Parathyroid adenoma (tissue), 2 donors: ENCODE measurements around the gene RBMS2.

Experiments used
- H2AFZ ChIP-seq: fragments of 300-600 bp; sonication (generic); one replicate; pipeline ENCODE4 v1.7.0; 2017; ENCODE audit warnings: antibody characterized with exemption, mild to moderate bottlenecking
- H3K27ac ChIP-seq: fragments of 300-600 bp; sonication (generic); one replicate; pipeline ENCODE4 v1.7.0; 2017
- H3K27me3 ChIP-seq: fragments of 300-600 bp; sonication (generic); one replicate; pipeline ENCODE4 v1.7.0; 2017; ENCODE audit warnings: low read length; ENCODE audit not compliant: control insufficient read depth, insufficient read depth
- H3K36me3 ChIP-seq: fragments of 300-600 bp; sonication (generic); one replicate; pipeline ENCODE4 v1.7.0; 2017; ENCODE audit warnings: low read length; ENCODE audit not compliant: control insufficient read depth, insufficient read depth
- H3K4me1 ChIP-seq: fragments of 300-600 bp; sonication (generic); one replicate; pipeline ENCODE4 v1.7.0; 2017; ENCODE audit warnings: control low read depth
- H3K4me2 ChIP-seq: fragments of 300-600 bp; sonication (generic); one replicate; pipeline ENCODE4 v1.7.0; 2017; ENCODE audit warnings: low read length
- H3K4me3 ChIP-seq: fragments of 300-600 bp; sonication (generic); one replicate; pipeline ENCODE4 v1.7.0; 2017; ENCODE audit warnings: low read depth, low read length
- H3K79me2 ChIP-seq: fragments of 300-600 bp; sonication (generic); one replicate; pipeline ENCODE4 v1.7.0; 2017; ENCODE audit warnings: control low read depth
- H3K9ac ChIP-seq: fragments of 300-600 bp; sonication (generic); one replicate; pipeline ENCODE4 v1.7.0; 2017; ENCODE audit warnings: mild to moderate bottlenecking
- H3K9me3 ChIP-seq: fragments of 300-600 bp; sonication (generic); one replicate; pipeline ENCODE4 v1.7.0; 2017; ENCODE audit warnings: low read length; ENCODE audit not compliant: control insufficient read depth
- TF ChIP-seq, protein P1 (sequence below): fragments of 300-600 bp; sonication (generic); IDR thresholded peaks from one replicate; pipeline ENCODE4 v1.7.0; 2017; ENCODE audit warnings: antibody characterized with exemption, mild to moderate bottlenecking
- donor health status: primary hyperparathyroidism.

RBMS2 gene

DNA sequence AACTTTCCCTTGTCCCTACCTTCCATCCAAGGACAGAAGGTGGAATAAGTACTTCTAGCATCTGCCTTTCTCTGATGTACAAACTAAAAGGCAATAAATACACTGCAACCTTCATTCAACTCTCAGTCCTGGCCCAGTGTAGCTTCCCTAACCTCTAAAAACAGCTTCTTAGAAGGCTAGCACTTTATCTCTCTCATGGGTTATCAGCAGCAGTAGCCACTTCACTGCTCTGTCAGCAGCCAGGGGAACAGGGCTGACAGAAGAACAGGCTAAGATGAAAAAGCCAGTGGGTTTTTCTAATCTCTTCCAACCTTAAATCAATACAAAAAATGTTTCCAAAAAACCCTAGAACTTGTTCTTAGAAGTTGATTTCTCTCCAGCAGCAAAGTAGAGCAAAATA is 95.3 kb downstream of the RBMS2 start:
- Histone ChIP-seq H3K9me3 (no peaks in the 10 kb centered on the region), H3K4me2 (no peak overlapping the region), H3K79me2 (peaks cover 44% of the 10 kb centered on the region), H3K36me3 (no peaks in the 10 kb centered on the region), H3K27ac (no peak overlapping the region), H3K27me3 (no peaks in the 10 kb centered on the region), H3K9ac (no peak overlapping the region), H2AFZ (no peak overlapping the region), H3K4me1 (no peaks in the 10 kb centered on the region), H3K4me3 (no peak overlapping the region)
- TF ChIP-seq, protein P1, sequence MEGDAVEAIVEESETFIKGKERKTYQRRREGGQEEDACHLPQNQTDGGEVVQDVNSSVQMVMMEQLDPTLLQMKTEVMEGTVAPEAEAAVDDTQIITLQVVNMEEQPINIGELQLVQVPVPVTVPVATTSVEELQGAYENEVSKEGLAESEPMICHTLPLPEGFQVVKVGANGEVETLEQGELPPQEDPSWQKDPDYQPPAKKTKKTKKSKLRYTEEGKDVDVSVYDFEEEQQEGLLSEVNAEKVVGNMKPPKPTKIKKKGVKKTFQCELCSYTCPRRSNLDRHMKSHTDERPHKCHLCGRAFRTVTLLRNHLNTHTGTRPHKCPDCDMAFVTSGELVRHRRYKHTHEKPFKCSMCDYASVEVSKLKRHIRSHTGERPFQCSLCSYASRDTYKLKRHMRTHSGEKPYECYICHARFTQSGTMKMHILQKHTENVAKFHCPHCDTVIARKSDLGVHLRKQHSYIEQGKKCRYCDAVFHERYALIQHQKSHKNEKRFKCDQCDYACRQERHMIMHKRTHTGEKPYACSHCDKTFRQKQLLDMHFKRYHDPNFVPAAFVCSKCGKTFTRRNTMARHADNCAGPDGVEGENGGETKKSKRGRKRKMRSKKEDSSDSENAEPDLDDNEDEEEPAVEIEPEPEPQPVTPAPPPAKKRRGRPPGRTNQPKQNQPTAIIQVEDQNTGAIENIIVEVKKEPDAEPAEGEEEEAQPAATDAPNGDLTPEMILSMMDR = no peak

DNA sequence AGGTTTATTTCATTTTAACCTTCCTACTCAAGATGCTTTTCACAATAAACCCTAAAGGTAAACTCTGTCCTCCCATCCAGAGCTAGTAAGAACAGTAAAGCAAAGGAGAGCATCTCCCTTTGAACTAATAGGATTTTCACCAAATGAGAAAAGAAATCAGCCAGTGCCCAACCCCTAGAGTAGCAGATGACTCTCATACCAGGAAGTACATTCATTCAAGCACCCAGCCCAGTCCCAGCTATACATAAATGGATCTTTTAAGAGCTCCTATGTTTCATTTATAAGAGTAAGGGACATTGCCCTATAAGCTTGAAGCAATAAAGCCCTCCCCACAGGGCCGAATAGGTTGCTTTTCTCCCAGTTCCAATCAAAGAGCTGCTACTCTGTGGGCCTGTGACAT is 100.9 kb downstream of the RBMS2 start:
- Histone ChIP-seq H3K4me3 (no peak overlapping the region), H3K4me2 (no peak overlapping the region), H3K9ac (no peak overlapping the region), H3K36me3 (no peaks in the 10 kb centered on the region), H3K4me1 (peaks cover 14% of the 10 kb centered on the region), H3K9me3 (no peaks in the 10 kb centered on the region), H3K79me2 (peaks cover 71% of the 10 kb centered on the region), H2AFZ (no peak overlapping the region), H3K27ac (no peak overlapping the region), H3K27me3 (no peaks in the 10 kb centered on the region)
- TF ChIP-seq, protein P1 = no peak

DNA sequence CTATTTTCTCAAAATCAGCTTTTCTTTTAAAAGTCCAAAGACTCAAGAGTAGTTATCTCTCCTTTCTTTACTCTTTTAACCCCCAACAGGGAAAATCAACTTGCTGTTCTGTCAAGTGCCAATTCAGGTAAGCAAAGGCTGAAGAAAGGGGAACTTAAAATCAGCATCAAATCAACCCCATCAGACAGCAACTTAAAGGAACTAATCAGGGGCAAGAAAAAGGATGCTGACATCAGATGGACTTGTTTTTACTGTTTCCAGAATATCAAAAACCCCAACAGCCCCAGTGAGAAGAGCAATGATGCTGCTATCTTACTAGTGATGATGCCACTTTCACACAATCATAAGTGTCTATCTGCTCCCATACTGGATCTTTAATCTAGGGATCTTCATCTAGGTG is 105.1 kb downstream of the RBMS2 start:
- H2AFZ ChIP-seq = no peak overlapping the region
- peaks cover 23% of the 10 kb centered on the region for H3K4me1 ChIP-seq
- H3K9me3 ChIP-seq = no peaks in the 10 kb centered on the region
- no peak overlapping the region for H3K4me3 ChIP-seq
- H3K36me3 ChIP-seq = no peaks in the 10 kb centered on the region
- H3K79me2 ChIP-seq = peaks cover 64% of the 10 kb centered on the region
- no peak overlapping the region for H3K27ac ChIP-seq
- H3K27me3 ChIP-seq = no peaks in the 10 kb centered on the region
- no peak overlapping the region for H3K4me2 ChIP-seq
- TF ChIP-seq, protein P1 = no peak
- H3K9ac ChIP-seq = no peak overlapping the region

DNA sequence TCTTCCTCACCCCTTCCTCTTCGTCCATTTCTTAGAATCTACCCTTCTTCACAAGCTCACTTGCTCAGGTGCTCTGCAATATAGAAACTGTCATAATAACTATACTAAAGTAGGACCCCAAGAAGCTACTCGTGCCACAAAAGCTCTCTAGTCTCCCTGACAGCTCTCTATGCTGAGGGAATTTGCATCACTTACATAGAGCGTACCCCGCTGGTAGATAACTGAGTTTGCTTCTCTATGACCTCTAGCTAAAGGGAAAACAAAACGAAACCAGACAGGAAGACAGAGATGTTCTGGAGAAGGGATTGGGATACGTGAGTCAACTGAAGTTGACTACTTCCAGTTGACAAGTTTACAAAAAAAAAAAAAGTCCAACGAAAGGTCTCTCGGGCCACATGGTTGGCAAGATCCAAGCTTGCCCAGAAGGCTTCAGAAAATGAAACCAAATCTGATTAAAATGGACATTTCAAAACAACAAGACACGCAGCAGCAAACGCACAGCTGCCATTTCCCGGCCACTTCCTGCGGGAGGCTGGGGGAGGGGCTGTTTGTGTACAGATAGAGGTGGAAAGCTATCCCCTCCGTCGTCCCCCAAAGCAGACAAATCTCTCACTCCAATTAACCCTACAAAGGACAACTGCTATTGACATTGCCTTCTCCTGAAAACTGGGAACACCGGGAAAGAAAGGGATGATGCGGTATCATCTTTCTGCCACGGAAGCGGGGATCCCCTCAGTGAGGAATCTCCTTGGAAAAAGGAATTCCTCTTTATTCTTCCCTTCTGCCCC is 107.2 kb downstream of the RBMS2 start:
- Histone ChIP-seq H3K4me3 (peak overlapping the region; percentile 95), H3K27ac (peak overlapping the region; percentile 89), H3K4me2 (peak overlapping the region; percentile 85), H2AFZ (peak overlapping the region; percentile 76), H3K79me2 (peaks cover 55% of the 10 kb centered on the region), H3K9ac (peak overlapping the region; percentile 96), H3K9me3 (no peaks in the 10 kb centered on the region), H3K36me3 (no peaks in the 10 kb centered on the region), H3K27me3 (no peaks in the 10 kb centered on the region), H3K4me1 (peaks cover 33% of the 10 kb centered on the region)
- TF ChIP-seq, protein P1 = no peak
